Purkinje cell (primary cell): ENCODE data around the gene QPCT. TPM values are rescaled to one million over a fixed set of nuclear protein-coding genes. Genes with fewer than 3 reads are reported as not detected.

Source experiments
- polyA plus RNA-seq: library from polyadenylated mRNA; unstranded; fragments of >200 nt; fragmentation: Nextera tagmentation; gene quantifications from 2 replicates; pipeline ENCODE4 v1.2.1, GENCODE V29; 2014

Gene QPCT
- polyA plus RNA-seq, result 4.8 TPM in 1 of 2 replicates, not detected in the other

GRCh38 chr2:37344453-37345361 is at the start of gene QPCT:
TSS of gene QPCT (plus strand) at chr2:37344630. CDS start at chr2:37344732, 102 bp downstream.

GRCh38 chr2:37324786-37325624 is 19.4 kb upstream of the QPCT start, which contains the start of gene PRKD3:
TSS of gene PRKD3 (minus strand) at chr2:37324833. CDS start at chr2:37316524, 8,309 bp downstream.

Other genes with a start within 250 kb of the QPCT start
- gene EIF2AK2, start 187.7 kb upstream of the QPCT start, polyA plus RNA-seq, result 18.6 and 24.0 TPM in 2 replicates
- gene SULT6B1, start 156.0 kb upstream of the QPCT start, polyA plus RNA-seq, result not detected in 2 replicates
- 85.5 and 92.2 TPM in 2 replicates for gene CEBPZOS, start 148.1 kb upstream of the QPCT start, polyA plus RNA-seq
- 35.3 and 43.1 TPM in 2 replicates for gene CEBPZ, start 113.0 kb upstream of the QPCT start, polyA plus RNA-seq
- 14.7 and 22.3 TPM in 2 replicates for gene NDUFAF7, start 113.0 kb upstream of the QPCT start, polyA plus RNA-seq
- 5.2 and 6.2 TPM in 2 replicates for gene PRKD3, start 19.8 kb upstream of the QPCT start, polyA plus RNA-seq